GM12891 (cell line): ENCODE results near the gene FER.
"Not testable (repeated sequence)": the region's sequence is repeated elsewhere in the genome, so short reads cannot be mapped to it uniquely, and the experiment has no call there.

ENCODE experiments used
- PAX5 ChIP-seq: IDR thresholded peaks from 2 replicates; pipeline ENCODE4 v1.6.1; 2011; ENCODE audit warnings: low read length, moderate library complexity, mild to moderate bottlenecking; ENCODE audit not compliant: insufficient read depth, severe bottlenecking
- POLR2A ChIP-seq: IDR thresholded peaks from 2 replicates; pipeline ENCODE4 v1.6.1; 2011; ENCODE audit warnings: low read depth, low read length, control low read depth
- POLR2AphosphoS5 ChIP-seq: IDR thresholded peaks from 2 replicates; pipeline ENCODE4 v1.6.1; 2011; ENCODE audit warnings: low read depth, low read length, control low read depth
- SPI1 ChIP-seq: IDR thresholded peaks from 2 replicates; pipeline ENCODE4 v1.6.1; 2011; ENCODE audit warnings: low read depth, low read length, control low read depth
- TAF1 ChIP-seq: IDR thresholded peaks from 2 replicates; pipeline ENCODE4 v1.6.1; 2011; ENCODE audit warnings: low read depth, low read length, control low read depth

DNA sequence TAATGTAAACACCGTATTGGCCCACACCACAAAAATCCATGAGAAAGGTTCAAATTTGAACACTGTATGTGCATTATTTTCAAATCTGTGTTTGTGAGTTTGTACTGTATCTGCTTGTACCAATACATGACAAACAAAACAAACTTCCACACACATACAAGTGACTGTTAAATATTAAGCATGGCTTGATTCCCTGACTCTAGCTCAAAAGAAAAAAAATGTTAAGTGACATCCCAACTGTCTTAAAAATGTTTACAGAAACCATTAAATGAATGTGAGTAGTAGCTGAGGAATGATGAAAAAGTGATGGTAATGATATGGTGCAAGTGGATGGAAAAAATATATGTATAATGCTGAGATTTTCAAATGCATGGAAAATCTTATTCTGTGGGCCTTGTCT lies 302.6 kb downstream of the FER start:
- not testable (repeated sequence) for TF ChIP-seq POLR2AphosphoS5, POLR2A, SPI1, PAX5, TAF1
